H1 (cell line): ENCODE measurements around the gene KDSR. TPM values are rescaled to one million over a fixed set of nuclear protein-coding genes. Genes with fewer than 3 reads are reported as not detected.

Experiments used
- CTCF ChIA-PET: fragments of 300-600 bp; sonication (Branson Sonifier 250); formaldehyde crosslinking; loops from one replicate; lab custom pipeline; 2021; ENCODE audit not compliant: partially characterized antibody; lab: Charles Lee
- POLR2A ChIA-PET: fragments of 300-600 bp; sonication (Branson Sonifier 250); formaldehyde crosslinking; loops from one replicate; lab custom pipeline; 2021; ENCODE audit warnings: inconsistent platforms; ENCODE audit not compliant: partially characterized antibody; lab: Charles Lee
- DNase-seq, 2 experiments: peaks; one replicate each; pipeline versions ENCODE4 v3.0.0 to v3.0.0-alpha.2; 2010 to 2022; ENCODE audit warnings: low spot score in 2 of 2, low read depth in 1 of 2, mixed read lengths in 1 of 2
- FAIRE-seq: peaks from 2 replicates; lab custom pipeline; 2011; peaks lifted over from hg19 to GRCh38; lab: Jason Lieb, UNC
- H2AFZ ChIP-seq: 2 replicates; pipeline ENCODE4 v1.8.1; 2012; ENCODE audit warnings: low read length, inconsistent platforms
- H2AK5ac ChIP-seq: 2 replicates; pipeline ENCODE4 v1.6.1; 2013; ENCODE audit warnings: low read depth, low read length
- H2BK120ac ChIP-seq: replicated peaks from 2 replicates; pipeline ENCODE3; 2013; ENCODE audit warnings: low read depth, low read length, inconsistent platforms
- H2BK12ac ChIP-seq: 2 replicates; pipeline ENCODE4 v1.6.1; 2013; ENCODE audit warnings: low read depth, low read length
- H2BK15ac ChIP-seq: 2 replicates; pipeline ENCODE4 v1.6.1; 2013; ENCODE audit warnings: low read length
- H2BK20ac ChIP-seq: 2 replicates; pipeline ENCODE4 v1.6.1; 2013; ENCODE audit warnings: low read length
- H2BK5ac ChIP-seq: 2 replicates; pipeline ENCODE4 v1.6.1; 2013; ENCODE audit warnings: low read depth, low read length
- H3K14ac ChIP-seq: 2 replicates; pipeline ENCODE4 v1.6.1; 2013; ENCODE audit warnings: inconsistent platforms; ENCODE audit not compliant: insufficient read length
- H3K18ac ChIP-seq: 2 replicates; pipeline ENCODE4 v1.6.1; 2013; ENCODE audit warnings: low read length; ENCODE audit errors: extremely low read depth
- H3K23ac ChIP-seq: 2 replicates; pipeline ENCODE4 v1.6.1; 2013; ENCODE audit warnings: inconsistent platforms; ENCODE audit not compliant: insufficient read length
- H3K23me2 ChIP-seq: 2 replicates; pipeline ENCODE4 v1.6.1; 2013; ENCODE audit warnings: low read depth, low read length
- H3K27ac ChIP-seq: 2 replicates; pipeline ENCODE4 v1.6.1; 2011; ENCODE audit warnings: low read depth, low read length, inconsistent platforms
- H3K27me3 ChIP-seq, 4 experiments: replicated peaks in 1 of 4; 1 replicate in 1 of 4; 2 replicates in 3 of 4; pipeline versions ENCODE4 v1.6.1 to v1.8.1; 2011 to 2013; ENCODE audit warnings: low read length in 3 of 4, mild to moderate bottlenecking in 3 of 4, inconsistent platforms in 2 of 4, mixed read lengths in 2 of 4, moderate library complexity in 1 of 4; ENCODE audit not compliant: control insufficient read depth in 3 of 4, insufficient read depth in 3 of 4; ENCODE audit errors: extremely low read depth in 1 of 4
- H3K36me3 ChIP-seq, 4 experiments: 2 replicates each; pipeline versions ENCODE4 v1.6.1 to v1.8.1; 2011 to 2013; ENCODE audit warnings: mild to moderate bottlenecking in 4 of 4, low read length in 3 of 4, moderate library complexity in 2 of 4, control low read depth in 1 of 4, inconsistent platforms in 1 of 4; ENCODE audit not compliant: insufficient read depth in 4 of 4, control insufficient read depth in 2 of 4
- H3K4ac ChIP-seq: replicated peaks from 2 replicates; pipeline ENCODE3; 2013; ENCODE audit warnings: low read length, low read depth, mixed read lengths, inconsistent platforms; ENCODE audit not compliant: insufficient read length
- H3K4me1 ChIP-seq, 4 experiments: replicated peaks in 1 of 4; 1 replicate in 1 of 4; 2 replicates in 3 of 4; pipeline versions ENCODE4 v1.6.1 to v1.8.1; 2011 to 2013; ENCODE audit warnings: low read length in 3 of 4, inconsistent platforms in 2 of 4, mixed read lengths in 1 of 4; ENCODE audit not compliant: insufficient read depth in 4 of 4, control insufficient read depth in 3 of 4
- H3K4me2 ChIP-seq, 2 experiments: 2 replicates each; pipeline versions ENCODE4 v1.6.1 to v1.8.1; 2011 to 2013; ENCODE audit warnings: low read depth in 2 of 2, low read length in 2 of 2, control low read depth in 1 of 2, inconsistent platforms in 1 of 2, mild to moderate bottlenecking in 1 of 2; ENCODE audit not compliant: insufficient read depth in 1 of 2
- H3K4me3 ChIP-seq, 4 experiments: fragments of 200-600, 300-600 bp in 1 of 4; sonication (generic), shearing (Covaris generic), sonication (Bioruptor Twin) in 1 of 4; 2 replicates each; pipeline versions ENCODE4 v1.5.1 to v1.8.1; 2011 to 2016; ENCODE audit warnings: low read length in 4 of 4, low read depth in 3 of 4, control low read depth in 2 of 4, inconsistent platforms in 2 of 4, mild to moderate bottlenecking in 2 of 4, mixed read lengths in 1 of 4, moderate library complexity in 1 of 4; ENCODE audit not compliant: insufficient read depth in 2 of 4; ENCODE audit errors: extremely low read depth in 1 of 4
- H3K56ac ChIP-seq: replicated peaks from 2 replicates; pipeline ENCODE3; 2013; ENCODE audit warnings: low read depth, mild to moderate bottlenecking, mixed read lengths, low read length, inconsistent platforms; ENCODE audit not compliant: insufficient read length
- H3K79me1 ChIP-seq: 2 replicates; pipeline ENCODE4 v1.6.1; 2013; ENCODE audit warnings: low read depth, low read length, control low read depth
- H3K79me2 ChIP-seq, 2 experiments: 2 replicates each; pipeline versions ENCODE4 v1.6.1 to v1.8.1; 2012 to 2013; ENCODE audit warnings: low read length in 2 of 2, mild to moderate bottlenecking in 2 of 2, inconsistent platforms in 1 of 2; ENCODE audit not compliant: insufficient read depth in 2 of 2, control insufficient read depth in 1 of 2
- H3K9ac ChIP-seq, 4 experiments: replicated peaks in 1 of 4; 1 replicate in 1 of 4; 2 replicates in 3 of 4; pipeline versions ENCODE4 v1.6.1 to v1.8.1; 2011 to 2013; ENCODE audit warnings: low read depth in 3 of 4, low read length in 3 of 4, control low read depth in 2 of 4, mild to moderate bottlenecking in 2 of 4, moderate library complexity in 2 of 4, inconsistent platforms in 1 of 4; ENCODE audit errors: extremely low read depth in 1 of 4
- H3K9me3 ChIP-seq, 2 experiments: 2 replicates each; pipeline versions ENCODE4 v1.6.1 to v1.8.1; 2012 to 2013; ENCODE audit warnings: mild to moderate bottlenecking in 2 of 2, moderate library complexity in 2 of 2, control low read depth in 1 of 2, inconsistent platforms in 1 of 2, low read depth in 1 of 2, low read length in 1 of 2, mixed read lengths in 1 of 2; ENCODE audit not compliant: insufficient read depth in 2 of 2
- H4K20me1 ChIP-seq, 2 experiments: replicated peaks in 1 of 2; 2 replicates each; pipeline versions ENCODE3 to v1.8.1; 2011 to 2013; ENCODE audit warnings: inconsistent platforms in 2 of 2, low read length in 2 of 2, mild to moderate bottlenecking in 1 of 2; ENCODE audit not compliant: insufficient read depth in 2 of 2, control insufficient read depth in 1 of 2
- H4K5ac ChIP-seq: 2 replicates; pipeline ENCODE4 v1.6.1; 2013; ENCODE audit warnings: low read length, low read depth, mixed read lengths, inconsistent platforms; ENCODE audit not compliant: insufficient read length
- H4K8ac ChIP-seq: 2 replicates; pipeline ENCODE4 v1.8.0; 2013; ENCODE audit warnings: mild to moderate bottlenecking, moderate library complexity, low read length, inconsistent platforms; ENCODE audit not compliant: insufficient read depth; ENCODE audit errors: extremely low read depth
- H4K91ac ChIP-seq: replicated peaks from 2 replicates; pipeline ENCODE3; 2013; ENCODE audit warnings: low read length, mixed read lengths, inconsistent platforms; ENCODE audit not compliant: insufficient read length
- ATF2 ChIP-seq: IDR thresholded peaks from 2 replicates; pipeline ENCODE4 v1.6.1; 2012; ENCODE audit warnings: low read length, inconsistent platforms
- CREB1 ChIP-seq: IDR thresholded peaks from 2 replicates; pipeline ENCODE4 v1.6.1; 2012; ENCODE audit warnings: inconsistent platforms
- CTCF ChIP-seq, 3 experiments: IDR thresholded peaks; 1 replicate in 2 of 3; 2 replicates in 1 of 3; pipeline versions ENCODE4 v1.5.1 to v1.6.1; 2011; ENCODE audit warnings: low read length in 3 of 3, mild to moderate bottlenecking in 3 of 3, inconsistent platforms in 2 of 3, low read depth in 1 of 3, moderate library complexity in 1 of 3; ENCODE audit not compliant: insufficient read depth in 1 of 3; ENCODE audit errors: control extremely low read depth in 1 of 3
- JUN ChIP-seq: IDR thresholded peaks from 2 replicates; pipeline ENCODE4 v1.6.1; 2011; ENCODE audit warnings: low read depth, mild to moderate bottlenecking, improper control_type of control experiment, low read length
- KDM5A ChIP-seq: fragments of 200-600 bp; IDR thresholded peaks from 2 replicates; pipeline ENCODE4 v1.7.1; 2012; ENCODE audit warnings: mild to moderate bottlenecking, low read length, inconsistent platforms, mixed read lengths
- MAFK ChIP-seq: IDR thresholded peaks from 2 replicates; pipeline ENCODE4 v1.6.1; 2012; ENCODE audit warnings: low read depth, mild to moderate bottlenecking, improper control_type of control experiment, low read length
- MAX ChIP-seq: IDR thresholded peaks from 2 replicates; pipeline ENCODE4 v1.6.1; 2012; ENCODE audit warnings: inconsistent platforms
- RXRA ChIP-seq: IDR thresholded peaks from 2 replicates; pipeline ENCODE4 v1.6.1; 2011; ENCODE audit warnings: low read depth, mild to moderate bottlenecking, low read length, moderate library complexity; ENCODE audit not compliant: insufficient read depth
- SP2 ChIP-seq: IDR thresholded peaks from 2 replicates; pipeline ENCODE4 v1.6.1; 2012; ENCODE audit warnings: mild to moderate bottlenecking, low read length, inconsistent platforms
- SP4 ChIP-seq: IDR thresholded peaks from 2 replicates; pipeline ENCODE4 v1.6.1; 2012; ENCODE audit warnings: low read length, inconsistent platforms
- WGBS, 2 experiments: shearing (Covaris generic) in 1 of 2; methylation state at CpG; one replicate each; pipeline versions ENCODE4 v1.1.6 to v1.1.7; 2013 to 2015; ENCODE audit warnings: low lambda C conversion rate in 2 of 2, mixed read lengths in 2 of 2, inconsistent platforms in 1 of 2, low coverage in 1 of 2, missing lambda C conversion rate in 1 of 2; ENCODE audit not compliant: insufficient replicate concordance in 2 of 2, insufficient coverage in 1 of 2, insufficient read length in 1 of 2; ENCODE audit errors: extremely low coverage in 1 of 2, missing lambda C conversion rate in 1 of 2; 5-methylcytosine and 5-hydroxymethylcytosine counted together
- polyA plus RNA-seq, 7 experiments: library from polyadenylated mRNA; depleted of rRNA in 3 of 7; stranded (reverse) in 5 of 7; unstranded in 2 of 7; fragments of >200 nt in 5 of 7; fragments of 200-250 nt in 2 of 7; gene quantifications; 1 replicate in 5 of 7; 2 replicates in 1 of 7; 4 replicates in 1 of 7; pipeline versions ENCODE4 v1.2.1 to v1.2.3, GENCODE V29; 2011 to 2013; ENCODE audit warnings: missing spikeins in 2 of 7, mixed read lengths in 2 of 7
- total RNA-seq: library from RNA; stranded (reverse); fragmentation: NEBNext Ultra II Directional; extraction: Animal tissue kit (Norgen Biotek cat#: 25700); gene quantifications from 2 replicates; pipeline ENCODE4 v1.2.1, GENCODE V29; 2021

KDSR gene
- total and polyA plus RNA-seq, 2 of the 8 experiments (the other 6 are each of a cell fraction or from before 2014, with no cell fraction given): 12.4 to 50.5 TPM

GRCh38 chr18:63368611-63369010, 1.6 kb upstream of the KDSR start:
- no peak for FAIRE-seq
- no peaks in the 10 kb centered on the region; a peak in 1 of 8 replicates for H3K36me3 ChIP-seq

More at GRCh38 chr18:63368611-63369010, 1.6 kb upstream of the KDSR start:
- no peaks in the 10 kb centered on the region for H3K79me1 ChIP-seq
- peaks cover 0 to 2% of the 10 kb centered on the region in 2 experiments for H4K20me1 ChIP-seq
- H3K27me3 ChIP-seq: no peaks in the 10 kb centered on the region
- H2BK20ac ChIP-seq: no peak overlapping the region
- no peak overlapping the region for H2BK5ac ChIP-seq
- H3K27ac ChIP-seq: no peak overlapping the region
- H4K91ac ChIP-seq: no peak overlapping the region
- TF ChIP-seq KDM5A (no peak), CREB1 (no peak), MAX (no peak), SP2 (no peak), MAFK (no peak), ATF2 (no peak), RXRA (no peak), SP4 (no peak), CTCF (IDR thresholded peaks at IDR 0.05; ENCODE audit: control extremely low read depth in 1 of 3, insufficient read depth in 1 of 3, low read depth in 1 of 3, low read length in 3 of 3) (no peak), JUN (no peak)
- CTCF ChIA-PET: interaction anchor here (1.0 to 1.1 kb wide), 2 partner anchors 17 to 29 kb away, joined by 3 read pairs; no protein-coding TSS in a partner anchor
- H3K4me2 ChIP-seq: no peak overlapping the region; a peak in 1 of 4 replicates
- no peak overlapping the region for H3K9ac ChIP-seq
- H2AFZ ChIP-seq: no peak overlapping the region
- H3K9me3 ChIP-seq: peaks cover 5 to 8% of the 10 kb centered on the region in 2 experiments
- WGBS, 2 experiments: 93% methylated on average over 4 of the region's 4 CpGs; no CpG with 5 or more reads in 1 of the 2 experiments
- no peak overlapping the region for H4K5ac ChIP-seq
- no peak for DNase-seq
- peak overlapping the region in 1 of 4 experiments; percentile 83; a peak in 2 of 8 replicates for H3K4me3 ChIP-seq
- POLR2A ChIA-PET: interaction anchor here (1.7 kb wide), 1 partner anchor 143 kb away, joined by 3 read pairs; no protein-coding TSS in a partner anchor
- H3K56ac ChIP-seq: no peak overlapping the region
- peaks cover 0 to 26% of the 10 kb centered on the region in 2 experiments; a peak in 3 of 4 replicates for H3K79me2 ChIP-seq
- H3K4me1 ChIP-seq: peaks cover 0 to 2% (median 0%) of the 10 kb centered on the region in 4 experiments; a peak in 2 of 7 replicates
- no peak overlapping the region for H3K18ac ChIP-seq
- H3K23ac ChIP-seq: no peak overlapping the region
- no peak overlapping the region for H2AK5ac ChIP-seq
- H4K8ac ChIP-seq: no peak overlapping the region
- no peak overlapping the region for H3K14ac ChIP-seq
- H3K4ac ChIP-seq: no peak overlapping the region
- H3K23me2 ChIP-seq: peaks cover 4% of the 10 kb centered on the region
- no peak overlapping the region for H2BK12ac ChIP-seq
- H2BK15ac ChIP-seq: no peak overlapping the region
- H2BK120ac ChIP-seq: no peak overlapping the region
